MM.1S (cell line): ENCODE results near the gene CCL17.

Experiments used
- DNase-seq: peaks from one replicate; pipeline ENCODE4 v3.0.0-alpha.2; 2015
- H2AFZ ChIP-seq: fragments of 300-600 bp; sonication (generic); 2 replicates; pipeline ENCODE4 v1.6.0; 2016; ENCODE audit warnings: antibody characterized with exemption, low read length
- H3F3A ChIP-seq: fragments of 300-600 bp; sonication (generic); 2 replicates; pipeline ENCODE4 v1.6.1; 2016; ENCODE audit warnings: mild to moderate bottlenecking, antibody characterized with exemption, low read length, moderate library complexity, mixed read lengths; ENCODE audit not compliant: insufficient read depth
- H3K27ac ChIP-seq: fragments of 300-600 bp; sonication (generic); 2 replicates; pipeline ENCODE4 v1.5.1; 2016; ENCODE audit warnings: mild to moderate bottlenecking, low read length
- H3K27me3 ChIP-seq: fragments of 300-600 bp; sonication (generic); replicated peaks from 2 replicates; pipeline ENCODE4 v1.6.0; 2016; ENCODE audit warnings: low read length; ENCODE audit not compliant: insufficient read depth
- H3K36me3 ChIP-seq: fragments of 300-600 bp; sonication (generic); replicated peaks from 2 replicates; pipeline ENCODE4 v1.6.1; 2016; ENCODE audit warnings: mild to moderate bottlenecking, low read length, mixed read lengths; ENCODE audit not compliant: insufficient read depth
- H3K4me1 ChIP-seq: fragments of 300-600 bp; sonication (generic); 2 replicates; pipeline ENCODE4 v1.6.1; 2016; ENCODE audit warnings: low read length, mixed read lengths
- H3K4me2 ChIP-seq: fragments of 300-600 bp; sonication (generic); 2 replicates; pipeline ENCODE4 v1.6.0; 2016; ENCODE audit warnings: low read depth, low read length
- H3K4me3 ChIP-seq: fragments of 300-600 bp; sonication (generic); 2 replicates; pipeline ENCODE4 v1.5.1; 2016; ENCODE audit warnings: low read length, mixed read lengths
- H3K79me2 ChIP-seq: fragments of 300-600 bp; sonication (generic); 2 replicates; pipeline ENCODE4 v1.6.1; 2016; ENCODE audit warnings: mixed run types, low read length, mixed read lengths
- H3K9ac ChIP-seq: fragments of 300-600 bp; sonication (generic); 2 replicates; pipeline ENCODE4 v1.6.1; 2016; ENCODE audit warnings: low read length, mixed read lengths
- H3K9me2 ChIP-seq: fragments of 300-600 bp; sonication (generic); replicated peaks from 2 replicates; pipeline ENCODE4 v1.6.1; 2016; ENCODE audit warnings: mild to moderate bottlenecking, low read length, mixed read lengths; ENCODE audit not compliant: insufficient read depth
- H3K9me3 ChIP-seq: fragments of 300-600 bp; sonication (generic); replicated peaks from 2 replicates; pipeline ENCODE4 v1.6.1; 2016; ENCODE audit warnings: mild to moderate bottlenecking, low read length, mixed read lengths; ENCODE audit not compliant: insufficient read depth
- H4K20me1 ChIP-seq: fragments of 300-600 bp; sonication (generic); 2 replicates; pipeline ENCODE4 v1.6.1; 2016; ENCODE audit warnings: mild to moderate bottlenecking, low read length, moderate library complexity, mixed read lengths; ENCODE audit not compliant: insufficient read depth
- EZH2 ChIP-seq: fragments of 300-600 bp; sonication (generic); optimal IDR thresholded peaks from 2 replicates; pipeline ENCODE3; 2017; ENCODE audit warnings: low read depth, mild to moderate bottlenecking, antibody characterized with exemption, low read length, mixed read lengths
- EZH2phosphoT487 ChIP-seq: fragments of 300-600 bp; sonication (generic); IDR thresholded peaks from 2 replicates; pipeline ENCODE4 v1.6.1; 2018; ENCODE audit warnings: antibody characterized with exemption, low read length
- TF ChIP-seq, protein P1 (sequence below): fragments of 300-600 bp; sonication (generic); IDR thresholded peaks from 2 replicates; pipeline ENCODE4 v1.5.1; 2016; ENCODE audit warnings: antibody characterized with exemption, low read length, mixed read lengths

Gene CCL17

DNA sequence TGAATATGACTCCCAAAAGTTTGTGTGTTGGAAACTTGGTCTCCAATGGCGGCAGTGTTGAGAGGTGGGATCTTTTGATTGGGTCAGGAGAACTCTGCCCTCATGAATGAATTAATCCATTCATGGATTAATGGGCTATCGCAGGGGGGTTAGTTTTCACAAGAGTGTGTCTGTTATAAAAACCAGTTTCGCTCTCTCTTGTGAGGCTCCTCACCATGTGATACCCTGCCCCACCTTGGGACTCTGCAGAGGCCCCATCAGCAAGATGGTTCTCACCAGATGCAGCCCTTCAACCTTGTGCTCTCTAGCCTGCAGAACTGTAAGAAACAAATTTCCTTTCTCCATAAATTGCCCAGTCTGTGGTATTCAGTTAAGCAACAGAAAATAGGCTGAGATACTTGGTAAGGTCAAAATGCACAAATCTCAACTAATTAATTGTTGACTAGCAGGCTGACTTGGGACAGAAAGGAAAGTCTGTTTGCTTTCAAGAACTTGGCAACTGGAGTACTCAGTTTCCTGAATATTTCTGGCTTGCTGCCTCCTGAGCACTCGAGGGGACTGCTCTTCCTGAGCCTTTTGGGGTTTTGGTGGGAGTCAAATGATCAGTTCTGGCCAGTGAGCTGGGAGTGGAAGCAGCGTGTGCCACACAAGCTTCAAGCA lies 13.8 kb upstream of the CCL17 start:
- H2AFZ ChIP-seq: no peak overlapping the region
- no peaks in the 10 kb centered on the region for H3K9me2 ChIP-seq
- no peaks in the 10 kb centered on the region for H3K27me3 ChIP-seq

DNA sequence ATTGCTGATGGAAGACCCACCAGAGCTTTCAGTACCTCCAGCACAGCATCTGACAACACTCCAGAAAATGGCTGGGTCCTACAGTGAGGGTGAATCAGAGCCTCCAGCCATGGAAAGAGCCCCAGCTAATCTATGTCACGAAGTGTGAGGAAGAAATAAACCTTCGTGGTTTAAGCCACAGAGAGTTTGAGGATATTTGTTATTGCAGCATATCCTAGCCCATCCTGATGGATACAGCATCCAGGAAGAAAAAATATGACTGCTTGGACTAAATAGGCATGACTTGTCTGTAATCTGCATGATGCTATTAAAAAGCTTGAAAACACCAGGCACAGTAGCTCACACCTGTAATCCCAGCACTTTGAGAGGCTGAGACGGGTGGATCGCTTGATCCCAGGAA lies 13.3 kb upstream of the CCL17 start:
- H2AFZ ChIP-seq: no peak overlapping the region
- H3K4me2 ChIP-seq: no peak overlapping the region
- no peak for DNase-seq
- H3K79me2 ChIP-seq: no peaks in the 10 kb centered on the region
- TF ChIP-seq EZH2: no peak
- no peak for TF ChIP-seq EZH2phosphoT487
- TF ChIP-seq, protein P1, sequence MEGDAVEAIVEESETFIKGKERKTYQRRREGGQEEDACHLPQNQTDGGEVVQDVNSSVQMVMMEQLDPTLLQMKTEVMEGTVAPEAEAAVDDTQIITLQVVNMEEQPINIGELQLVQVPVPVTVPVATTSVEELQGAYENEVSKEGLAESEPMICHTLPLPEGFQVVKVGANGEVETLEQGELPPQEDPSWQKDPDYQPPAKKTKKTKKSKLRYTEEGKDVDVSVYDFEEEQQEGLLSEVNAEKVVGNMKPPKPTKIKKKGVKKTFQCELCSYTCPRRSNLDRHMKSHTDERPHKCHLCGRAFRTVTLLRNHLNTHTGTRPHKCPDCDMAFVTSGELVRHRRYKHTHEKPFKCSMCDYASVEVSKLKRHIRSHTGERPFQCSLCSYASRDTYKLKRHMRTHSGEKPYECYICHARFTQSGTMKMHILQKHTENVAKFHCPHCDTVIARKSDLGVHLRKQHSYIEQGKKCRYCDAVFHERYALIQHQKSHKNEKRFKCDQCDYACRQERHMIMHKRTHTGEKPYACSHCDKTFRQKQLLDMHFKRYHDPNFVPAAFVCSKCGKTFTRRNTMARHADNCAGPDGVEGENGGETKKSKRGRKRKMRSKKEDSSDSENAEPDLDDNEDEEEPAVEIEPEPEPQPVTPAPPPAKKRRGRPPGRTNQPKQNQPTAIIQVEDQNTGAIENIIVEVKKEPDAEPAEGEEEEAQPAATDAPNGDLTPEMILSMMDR: no peak
- H3K9me2 ChIP-seq: no peaks in the 10 kb centered on the region
- no peak overlapping the region for H3K27ac ChIP-seq
- no peaks in the 10 kb centered on the region for H3K4me1 ChIP-seq
- H3K4me3 ChIP-seq: no peak overlapping the region
- no peak overlapping the region for H3K9ac ChIP-seq
- H3K27me3 ChIP-seq: no peaks in the 10 kb centered on the region
- no peaks in the 10 kb centered on the region for H3F3A ChIP-seq
- no peaks in the 10 kb centered on the region for H3K36me3 ChIP-seq
- no peaks in the 10 kb centered on the region for H3K9me3 ChIP-seq
- H4K20me1 ChIP-seq: no peaks in the 10 kb centered on the region

More for the DNA sequence above, 13.8 kb upstream of the CCL17 start:
- no peak overlapping the region for H3K4me3 ChIP-seq
- no peak for DNase-seq
- H4K20me1 ChIP-seq: no peaks in the 10 kb centered on the region
- no peak overlapping the region for H3K27ac ChIP-seq
- H3K79me2 ChIP-seq: no peaks in the 10 kb centered on the region
- no peaks in the 10 kb centered on the region for H3K36me3 ChIP-seq
- no peaks in the 10 kb centered on the region for H3K9me3 ChIP-seq
- H3K4me1 ChIP-seq: no peaks in the 10 kb centered on the region
- no peaks in the 10 kb centered on the region for H3F3A ChIP-seq
- H3K4me2 ChIP-seq: no peak overlapping the region
- no peak overlapping the region for H3K9ac ChIP-seq
- TF ChIP-seq EZH2: no peak
- TF ChIP-seq EZH2phosphoT487: no peak
- TF ChIP-seq, protein P1: no peak

DNA sequence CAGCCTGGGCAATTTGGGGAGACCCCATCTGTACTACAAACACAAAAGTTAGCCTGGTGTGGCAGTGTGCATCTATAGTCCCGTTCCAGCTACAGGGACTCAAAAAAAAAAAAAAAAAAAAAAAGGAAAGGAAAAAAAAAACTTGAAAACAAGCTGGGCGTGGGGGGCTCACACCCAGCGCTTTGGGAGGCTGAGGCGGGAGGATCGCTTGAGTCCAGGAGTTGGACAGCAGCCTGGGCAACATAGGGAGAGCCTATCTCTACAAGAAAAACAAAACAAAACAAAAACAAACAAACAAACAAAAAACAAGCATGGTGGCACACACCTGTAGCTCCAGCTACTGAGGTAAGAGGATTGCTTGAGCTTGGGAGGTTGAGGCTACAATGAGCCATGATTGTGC lies 12.9 kb upstream of the CCL17 start:
- Histone ChIP-seq H3K27ac (no peak overlapping the region), H3K4me3 (no peak overlapping the region), H2AFZ (no peak overlapping the region), H3K27me3 (no peaks in the 10 kb centered on the region), H3F3A (no peaks in the 10 kb centered on the region), H3K79me2 (no peaks in the 10 kb centered on the region), H3K9me3 (no peaks in the 10 kb centered on the region), H3K36me3 (no peaks in the 10 kb centered on the region), H3K4me2 (no peak overlapping the region), H3K9ac (no peak overlapping the region), H3K9me2 (no peaks in the 10 kb centered on the region), H4K20me1 (no peaks in the 10 kb centered on the region), H3K4me1 (no peaks in the 10 kb centered on the region)
- DNase-seq: no peak
- TF ChIP-seq EZH2 (no peak), EZH2phosphoT487 (no peak)
- TF ChIP-seq, protein P1: no peak
